Thyroid gland (tissue), 4 donors: ENCODE results near the gene NECAB3. TPM values are rescaled to one million over a fixed set of nuclear protein-coding genes. Genes with fewer than 3 reads are reported as not detected.
A peak's percentile ranks its signal among the peaks of the same experiment; 100 is the strongest.

Source experiments
- DNase-seq, 2 donors: peaks; one replicate each; pipeline ENCODE4 v3.0.0-alpha.2; 2019
- H3K27ac ChIP-seq, 3 donors: fragments of 200-600 bp; sonication (generic); 1 replicate in 2 of 3; 2 replicates in 1 of 3; pipeline ENCODE4 v1.5.1; 2016 to 2019; ENCODE audit warnings: mild to moderate bottlenecking in 1 of 3, moderate library complexity in 1 of 3
- H3K27me3 ChIP-seq: fragments of 200-600 bp; sonication (generic); one replicate; pipeline ENCODE4 v1.5.1; 2019
- H3K36me3 ChIP-seq, 2 donors: fragments of 200-600 bp; sonication (generic); one replicate each; pipeline ENCODE4 v1.5.1; 2016 to 2019
- H3K4me1 ChIP-seq, 2 donors: fragments of 200-600 bp; sonication (generic); one replicate each; pipeline ENCODE4 v1.5.1; 2017 to 2019
- H3K4me3 ChIP-seq, 3 donors: fragments of 200-600 bp; sonication (generic); replicated peaks in 1 of 3; 1 replicate in 2 of 3; 2 replicates in 1 of 3; pipeline ENCODE4 v1.5.1; 2016; ENCODE audit warnings: mild to moderate bottlenecking in 1 of 3
- H3K9me3 ChIP-seq: fragments of 200-600 bp; sonication (generic); one replicate; pipeline ENCODE4 v1.5.1; 2017
- CTCF ChIP-seq, 6 experiments: fragments of 200-600 bp in 3 of 6; fragments of 450-650 bp in 3 of 6; sonication (generic) in 3 of 6; IDR thresholded peaks; one replicate each; pipeline ENCODE4 v1.5.1; 2016 to 2019; ENCODE audit warnings: antibody characterized with exemption in 6 of 6, mild to moderate bottlenecking in 2 of 6, inconsistent platforms in 1 of 6, moderate library complexity in 1 of 6
- POLR2A ChIP-seq, 2 donors: fragments of 450-650 bp; IDR thresholded peaks; one replicate each; pipeline ENCODE4 v1.6.1; 2017; ENCODE audit warnings: antibody characterized with exemption in 2 of 2, mild to moderate bottlenecking in 2 of 2, moderate library complexity in 1 of 2
- WGBS, 2 donors: methylation state at CpG; one replicate each; pipeline ENCODE4 v1.1.5; 2017; 5-methylcytosine and 5-hydroxymethylcytosine counted together
- intact Hi-C: fragments of 100-400 bp; cut with DNase I; formaldehyde crosslinking; loops from one replicate; pipeline ENCODE4 v1.15.1; 2023
- total RNA-seq, 4 donors: library from RNA; depleted of rRNA; stranded (reverse); fragments of >200 nt; gene quantifications; one replicate each; pipeline ENCODE4 v1.2.3, GENCODE V29; 2016

Gene NECAB3
- total RNA-seq, 4 donors from 2014 or later: 65.2 to 99.8 (median 73.4) TPM

- H3K27me3 ChIP-seq: no peaks in the 10 kb centered on the region
- H3K9me3 ChIP-seq: no peaks in the 10 kb centered on the region
- DNase-seq: no peak
- H3K36me3 ChIP-seq: no peaks in the 10 kb centered on the region
- intact Hi-C loops: loop anchor here (10.0 kb wide), 1 partner anchor 439 kb away; the partner anchor contains the start of gene EIF2S2
- WGBS, 2 donors: 93 to 95% methylated on average over 8 to 11 of the region's 11 CpGs
- H3K4me3 ChIP-seq: no peak overlapping the region
- no peak for TF ChIP-seq POLR2A (IDR thresholded peaks at IDR 0.05)
- no peak for TF ChIP-seq CTCF (IDR thresholded peaks at IDR 0.05)
- peak overlapping the region; percentile 80 to 83 (median 81) for H3K27ac ChIP-seq
- peaks cover 17 to 22% of the 10 kb centered on the region in 2 donors for H3K4me1 ChIP-seq
Observed at GRCh38 chr20:33676121-33676520, 1.9 kb upstream of the NECAB3 start.

- no peak for DNase-seq
- intact Hi-C loops: loop anchor here (10.0 kb wide), 1 partner anchor 439 kb away; the partner anchor contains the start of gene EIF2S2
- Histone ChIP-seq H3K4me3 (no peak overlapping the region), H3K9me3 (no peaks in the 10 kb centered on the region), H3K27ac (peak overlapping the region; percentile 80 to 83 (median 81)), H3K27me3 (no peaks in the 10 kb centered on the region), H3K36me3 (no peaks in the 10 kb centered on the region), H3K4me1 (peaks cover 17 to 22% of the 10 kb centered on the region in 2 donors)
- 42 to 43% methylated on average over 16 of the region's 16 CpGs for WGBS, 2 donors
- TF ChIP-seq POLR2A (IDR thresholded peaks at IDR 0.05): peak in 1 of 2 donors; percentile 7
- no peak for TF ChIP-seq CTCF (IDR thresholded peaks at IDR 0.05)
Observed at GRCh38 chr20:33675136-33675959, 1.1 kb upstream of the NECAB3 start.

GRCh38 chr20:33673410-33674293 is 576 bp downstream of the NECAB3 start:
- Histone ChIP-seq H3K9me3 (no peaks in the 10 kb centered on the region), H3K4me1 (peaks cover 17 to 33% of the 10 kb centered on the region in 2 donors), H3K36me3 (no peaks in the 10 kb centered on the region), H3K27me3 (no peaks in the 10 kb centered on the region), H3K27ac (peak overlapping the region; percentile 81 to 85 (median 84)), H3K4me3 (peak overlapping the region; percentile 51 to 76 (median 72))
- intact Hi-C loops: loop anchor here (5.0 to 10.0 kb wide), 2 partner anchors 216 to 441 kb away; partner anchors contain the start of gene EIF2S2
- DNase-seq: no peak
- no peak for TF ChIP-seq POLR2A (IDR thresholded peaks at IDR 0.05)
- no peak for TF ChIP-seq CTCF (IDR thresholded peaks at IDR 0.05)
- 7 to 18% methylated on average over 13 to 19 of the region's 29 CpGs for WGBS, 2 donors

- DNase-seq: no peak
- Histone ChIP-seq H3K4me1 (peaks cover 20 to 39% of the 10 kb centered on the region in 2 donors), H3K27ac (peak overlapping the region; percentile 81 to 85 (median 84)), H3K9me3 (no peaks in the 10 kb centered on the region), H3K4me3 (peak overlapping the region; percentile 24 to 76 (median 51)), H3K27me3 (no peaks in the 10 kb centered on the region), H3K36me3 (no peaks in the 10 kb centered on the region)
- 61 to 74% methylated on average over 3 to 4 of the region's 4 CpGs for WGBS, 2 donors
- intact Hi-C loops: loop anchor here (5.0 to 10.0 kb wide), 2 partner anchors 216 to 442 kb away; partner anchors contain the start of gene EIF2S2
- no peak for TF ChIP-seq CTCF (IDR thresholded peaks at IDR 0.05)
- no peak for TF ChIP-seq POLR2A (IDR thresholded peaks at IDR 0.05)
Observed at GRCh38 chr20:33673114-33673409, 1.2 kb downstream of the NECAB3 start.
